ENCODE measurements around the gene PDGFB.

The PDGFB gene

DNA sequence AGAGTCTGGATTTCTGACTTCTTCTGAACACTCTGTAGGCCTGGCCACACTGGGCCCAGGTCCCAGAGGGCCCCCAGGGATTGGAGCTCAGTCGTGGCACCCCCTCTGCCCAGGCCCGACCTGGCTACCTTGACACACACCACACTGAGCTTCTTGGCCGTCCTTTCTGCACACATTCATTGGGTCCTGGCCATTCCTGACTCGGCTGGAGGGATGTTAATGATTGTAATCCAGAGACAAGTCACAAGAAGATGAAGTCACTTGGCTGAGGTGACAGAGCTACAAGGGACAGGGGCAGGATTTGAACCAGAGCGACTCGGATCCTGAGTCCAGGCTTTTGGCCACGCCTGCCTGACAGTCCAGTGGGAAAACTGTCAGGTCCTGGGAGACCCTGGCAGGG, 23.9 kb upstream of the PDGFB start:
- Histone ChIP-seq H3K27ac (no peak overlapping the region), H3K4me1 (ENCODE audit: control insufficient read depth in 1 of 2, insufficient read depth in 1 of 2, low read depth in 1 of 2, low read length in 1 of 2) (no peaks in the 10 kb centered on the region), H3K4me3 (ENCODE audit: low read depth in 1 of 2, low read length in 1 of 2) (no peak overlapping the region), H3K27me3 (peaks cover 38% of the 10 kb centered on the region), H3K9me3 (no peaks in the 10 kb centered on the region), H3K36me3 (no peaks in the 10 kb centered on the region)
- TF ChIP-seq, protein P1, sequence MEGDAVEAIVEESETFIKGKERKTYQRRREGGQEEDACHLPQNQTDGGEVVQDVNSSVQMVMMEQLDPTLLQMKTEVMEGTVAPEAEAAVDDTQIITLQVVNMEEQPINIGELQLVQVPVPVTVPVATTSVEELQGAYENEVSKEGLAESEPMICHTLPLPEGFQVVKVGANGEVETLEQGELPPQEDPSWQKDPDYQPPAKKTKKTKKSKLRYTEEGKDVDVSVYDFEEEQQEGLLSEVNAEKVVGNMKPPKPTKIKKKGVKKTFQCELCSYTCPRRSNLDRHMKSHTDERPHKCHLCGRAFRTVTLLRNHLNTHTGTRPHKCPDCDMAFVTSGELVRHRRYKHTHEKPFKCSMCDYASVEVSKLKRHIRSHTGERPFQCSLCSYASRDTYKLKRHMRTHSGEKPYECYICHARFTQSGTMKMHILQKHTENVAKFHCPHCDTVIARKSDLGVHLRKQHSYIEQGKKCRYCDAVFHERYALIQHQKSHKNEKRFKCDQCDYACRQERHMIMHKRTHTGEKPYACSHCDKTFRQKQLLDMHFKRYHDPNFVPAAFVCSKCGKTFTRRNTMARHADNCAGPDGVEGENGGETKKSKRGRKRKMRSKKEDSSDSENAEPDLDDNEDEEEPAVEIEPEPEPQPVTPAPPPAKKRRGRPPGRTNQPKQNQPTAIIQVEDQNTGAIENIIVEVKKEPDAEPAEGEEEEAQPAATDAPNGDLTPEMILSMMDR (IDR thresholded peaks at IDR 0.05), result no peak

- Histone ChIP-seq H3K27ac (no peak overlapping the region), H3K36me3 (no peaks in the 10 kb centered on the region), H3K4me1 (ENCODE audit: control insufficient read depth in 1 of 2, insufficient read depth in 1 of 2, low read depth in 1 of 2, low read length in 1 of 2) (no peaks in the 10 kb centered on the region), H3K9me3 (no peaks in the 10 kb centered on the region), H3K27me3 (peaks cover 43% of the 10 kb centered on the region), H3K4me3 (ENCODE audit: low read depth in 1 of 2, low read length in 1 of 2) (no peak overlapping the region)
- TF ChIP-seq, protein P1 (IDR thresholded peaks at IDR 0.05), result no peak
Observed at GRCh38 chr22:39267974-39268373, 23.2 kb upstream of the PDGFB start.

- Histone ChIP-seq H3K36me3 (no peaks in the 10 kb centered on the region), H3K9me3 (no peaks in the 10 kb centered on the region), H3K4me3 (ENCODE audit: low read depth in 1 of 2, low read length in 1 of 2) (no peak overlapping the region), H3K27me3 (peaks cover 43% of the 10 kb centered on the region), H3K27ac (no peak overlapping the region), H3K4me1 (ENCODE audit: control insufficient read depth in 1 of 2, insufficient read depth in 1 of 2, low read depth in 1 of 2, low read length in 1 of 2) (no peaks in the 10 kb centered on the region)
- TF ChIP-seq, protein P1 (IDR thresholded peaks at IDR 0.05), result no peak
Observed at GRCh38 chr22:39266398-39267030, 21.7 kb upstream of the PDGFB start.

GRCh38 chr22:39265143-39265886, 20.5 kb upstream of the PDGFB start:
- Histone ChIP-seq H3K27me3 (peaks cover 42% of the 10 kb centered on the region), H3K4me3 (ENCODE audit: low read depth in 1 of 2, low read length in 1 of 2) (no peak overlapping the region), H3K36me3 (no peaks in the 10 kb centered on the region), H3K9me3 (no peaks in the 10 kb centered on the region), H3K27ac (no peak overlapping the region), H3K4me1 (ENCODE audit: control insufficient read depth in 1 of 2, insufficient read depth in 1 of 2, low read depth in 1 of 2, low read length in 1 of 2) (no peaks in the 10 kb centered on the region)
- TF ChIP-seq, protein P1 (IDR thresholded peaks at IDR 0.05), result no peak

- TF ChIP-seq, protein P1 (IDR thresholded peaks at IDR 0.05), result no peak
- Histone ChIP-seq H3K27me3 (peaks cover 36% of the 10 kb centered on the region), H3K9me3 (no peaks in the 10 kb centered on the region), H3K4me3 (ENCODE audit: low read depth in 1 of 2, low read length in 1 of 2) (no peak overlapping the region), H3K4me1 (ENCODE audit: control insufficient read depth in 1 of 2, insufficient read depth in 1 of 2, low read depth in 1 of 2, low read length in 1 of 2) (no peaks in the 10 kb centered on the region), H3K27ac (no peak overlapping the region), H3K36me3 (no peaks in the 10 kb centered on the region)
Observed at GRCh38 chr22:39264349-39265038, 19.7 kb upstream of the PDGFB start.

Data from neutrophil (primary cell).